Gastroesophageal sphincter (tissue), 4 donors: Measurements from ENCODE around the gene FUT3. TPM values are rescaled to one million over a fixed set of nuclear protein-coding genes. Genes with fewer than 3 reads are reported as not detected.

ENCODE experiments used
- ATAC-seq: fragments of 150-250 bp; one replicate; pipeline ENCODE4 v1.9.1; 2016; ENCODE audit warnings: mild to moderate bottlenecking, moderate library complexity
- H3K27ac ChIP-seq, 4 donors: fragments of 200-600 bp; sonication (generic) in 3 of 4; 1 replicate in 3 of 4; 2 replicates in 1 of 4; pipeline ENCODE4 v1.5.1; 2016 to 2019
- H3K27me3 ChIP-seq: fragments of 200-600 bp; sonication (generic); one replicate; pipeline ENCODE4 v1.5.1; 2019
- H3K36me3 ChIP-seq, 2 donors: fragments of 200-600 bp; sonication (generic); one replicate each; pipeline ENCODE4 v1.5.1; 2019; ENCODE audit warnings: control low read depth in 1 of 2
- H3K4me1 ChIP-seq, 3 donors: fragments of 200-600 bp; sonication (generic); 1 replicate in 2 of 3; 2 replicates in 1 of 3; pipeline ENCODE4 v1.5.1; 2016 to 2019; ENCODE audit warnings: control low read depth in 2 of 3
- H3K4me3 ChIP-seq, 2 donors: fragments of 200-600 bp; sonication (generic); one replicate each; pipeline ENCODE4 v1.5.1; 2019; ENCODE audit warnings: mild to moderate bottlenecking in 1 of 2, moderate library complexity in 1 of 2
- H3K9me3 ChIP-seq, 3 donors: fragments of 200-600 bp; sonication (generic); one replicate each; pipeline ENCODE4 v1.5.1; 2017 to 2019; ENCODE audit warnings: control low read depth in 2 of 3
- EP300 ChIP-seq: sonication (generic); formaldehyde crosslinking; IDR thresholded peaks from one replicate; pipeline ENCODE4 v1.6.1; 2017; ENCODE audit warnings: antibody characterized with exemption, mild to moderate bottlenecking
- POLR2A ChIP-seq, 2 donors: fragments of 450-650 bp; IDR thresholded peaks; one replicate each; pipeline ENCODE4 v1.6.1; 2017; ENCODE audit warnings: antibody characterized with exemption in 2 of 2, mild to moderate bottlenecking in 2 of 2, moderate library complexity in 1 of 2
- POLR2AphosphoS5 ChIP-seq: sonication (generic); formaldehyde crosslinking; IDR thresholded peaks from one replicate; pipeline ENCODE4 v1.6.1; 2017; ENCODE audit warnings: antibody characterized with exemption
- WGBS, 2 donors: methylation state at CpG; one replicate each; pipeline ENCODE4 v1.1.5; 2018; ENCODE audit warnings: low coverage in 1 of 2; 5-methylcytosine and 5-hydroxymethylcytosine counted together
- total RNA-seq, 4 donors: library from RNA; depleted of rRNA; stranded (reverse); fragments of >200 nt; gene quantifications; one replicate each; pipeline ENCODE4 v1.1.0, GENCODE V29; 2016
- TF ChIP-seq, protein P1 (sequence below), 4 experiments: fragments of 200-600 bp in 2 of 4; fragments of 450-650 bp in 2 of 4; sonication (generic) in 1 of 4; IDR thresholded peaks; one replicate each; pipeline ENCODE4 v1.5.1; 2017 to 2019; ENCODE audit warnings: antibody characterized with exemption in 4 of 4, mild to moderate bottlenecking in 2 of 4, moderate library complexity in 2 of 4

The FUT3 gene
- total RNA-seq, 4 donors from 2014 or later: 0.12 to 4.8 (median 4.5) TPM; not detected in 1

- peaks cover 23% of the 10 kb centered on the region for H3K27me3 ChIP-seq
- TF ChIP-seq POLR2A (IDR thresholded peaks at IDR 0.05) (no peak), EP300 (no peak), POLR2AphosphoS5 (no peak)
- TF ChIP-seq, protein P1, sequence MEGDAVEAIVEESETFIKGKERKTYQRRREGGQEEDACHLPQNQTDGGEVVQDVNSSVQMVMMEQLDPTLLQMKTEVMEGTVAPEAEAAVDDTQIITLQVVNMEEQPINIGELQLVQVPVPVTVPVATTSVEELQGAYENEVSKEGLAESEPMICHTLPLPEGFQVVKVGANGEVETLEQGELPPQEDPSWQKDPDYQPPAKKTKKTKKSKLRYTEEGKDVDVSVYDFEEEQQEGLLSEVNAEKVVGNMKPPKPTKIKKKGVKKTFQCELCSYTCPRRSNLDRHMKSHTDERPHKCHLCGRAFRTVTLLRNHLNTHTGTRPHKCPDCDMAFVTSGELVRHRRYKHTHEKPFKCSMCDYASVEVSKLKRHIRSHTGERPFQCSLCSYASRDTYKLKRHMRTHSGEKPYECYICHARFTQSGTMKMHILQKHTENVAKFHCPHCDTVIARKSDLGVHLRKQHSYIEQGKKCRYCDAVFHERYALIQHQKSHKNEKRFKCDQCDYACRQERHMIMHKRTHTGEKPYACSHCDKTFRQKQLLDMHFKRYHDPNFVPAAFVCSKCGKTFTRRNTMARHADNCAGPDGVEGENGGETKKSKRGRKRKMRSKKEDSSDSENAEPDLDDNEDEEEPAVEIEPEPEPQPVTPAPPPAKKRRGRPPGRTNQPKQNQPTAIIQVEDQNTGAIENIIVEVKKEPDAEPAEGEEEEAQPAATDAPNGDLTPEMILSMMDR (IDR thresholded peaks at IDR 0.05): no peak
- no peaks in the 10 kb centered on the region for H3K9me3 ChIP-seq
- WGBS, 2 donors: 0 to 47% methylated on average over 1 to 5 of the region's 37 CpGs
- peaks cover 0 to 48% (median 16%) of the 10 kb centered on the region in 3 donors for H3K4me1 ChIP-seq
- ATAC-seq: no peak
- H3K4me3 ChIP-seq: peak overlapping the region in 1 of 2 donors; percentile 56
- no peaks in the 10 kb centered on the region for H3K36me3 ChIP-seq
- H3K27ac ChIP-seq: peak overlapping the region in 3 of 4 donors; percentile 94 to 98 (median 96)
These were observed 23.8 kb downstream of the FUT3 start for GRCh38 chr19:5827342-5827890.

GRCh38 chr19:5826531-5827341, 24.5 kb downstream of the FUT3 start:
- WGBS, 2 donors: 17 to 40% methylated on average over 1 to 12 of the region's 24 CpGs

DNA sequence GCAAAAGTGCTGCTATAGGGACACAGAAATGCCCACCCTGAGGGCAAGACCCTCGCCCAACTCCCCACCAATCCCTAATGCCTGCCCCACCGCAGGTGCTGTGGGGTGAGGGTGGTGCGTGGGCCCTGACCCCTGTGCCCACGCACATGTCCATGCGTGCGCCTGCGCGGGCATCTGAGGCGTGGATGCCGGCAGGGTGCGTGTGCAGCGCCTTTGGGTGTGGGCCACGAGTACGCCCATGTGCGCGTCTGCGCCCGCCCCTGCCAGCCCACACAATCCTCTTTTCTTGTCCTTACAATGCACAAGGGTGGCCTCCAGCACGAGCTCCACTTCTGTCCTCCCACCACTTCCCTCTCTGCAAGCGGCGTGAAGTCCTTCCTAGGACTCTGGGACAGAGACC, 26.1 kb downstream of the FUT3 start:
- H3K9me3 ChIP-seq: no peaks in the 10 kb centered on the region
- H3K4me3 ChIP-seq: no peak overlapping the region
- WGBS, 2 donors: 100% methylated on average over 7 of the region's 21 CpGs; no CpG with 5 or more reads in 1 of the 2 donors
- ATAC-seq: no peak
- TF ChIP-seq POLR2AphosphoS5: no peak
- no peaks in the 10 kb centered on the region for H3K36me3 ChIP-seq
- H3K4me1 ChIP-seq: peaks cover 0 to 59% (median 22%) of the 10 kb centered on the region in 3 donors
- no peak overlapping the region for H3K27ac ChIP-seq
- H3K27me3 ChIP-seq: peaks cover 23% of the 10 kb centered on the region

More at GRCh38 chr19:5826531-5827341, 24.5 kb downstream of the FUT3 start:
- no peak for TF ChIP-seq POLR2A (IDR thresholded peaks at IDR 0.05)
- TF ChIP-seq, protein P1 (IDR thresholded peaks at IDR 0.05): peak in 3 of 4 experiments; percentile 37 to 52 (median 43)
- TF ChIP-seq EP300: no peak
- peak; percentile 26 for TF ChIP-seq POLR2AphosphoS5
- peak overlapping the region in 3 of 4 donors; percentile 94 to 98 (median 96) for H3K27ac ChIP-seq
- H3K4me1 ChIP-seq: peaks cover 0 to 55% (median 21%) of the 10 kb centered on the region in 3 donors
- H3K4me3 ChIP-seq: no peak overlapping the region
- ATAC-seq: no peak
- H3K27me3 ChIP-seq: peaks cover 23% of the 10 kb centered on the region
- no peaks in the 10 kb centered on the region for H3K9me3 ChIP-seq
- no peaks in the 10 kb centered on the region for H3K36me3 ChIP-seq

- no peak overlapping the region for H3K27ac ChIP-seq
- H3K36me3 ChIP-seq: no peaks in the 10 kb centered on the region
- no peak overlapping the region for H3K4me3 ChIP-seq
- peaks cover 20% of the 10 kb centered on the region for H3K27me3 ChIP-seq
- H3K4me1 ChIP-seq: peaks cover 0 to 56% (median 21%) of the 10 kb centered on the region in 3 donors
- WGBS, 2 donors: 84 to 98% methylated on average over 7 to 10 of the region's 10 CpGs
- H3K9me3 ChIP-seq: no peaks in the 10 kb centered on the region
- TF ChIP-seq, protein P1 (IDR thresholded peaks at IDR 0.05): no peak
- no peak for ATAC-seq
These were observed 26.5 kb downstream of the FUT3 start for GRCh38 chr19:5824751-5825150.

- TF ChIP-seq, protein P1 (IDR thresholded peaks at IDR 0.05): no peak
- TF ChIP-seq POLR2AphosphoS5: no peak
- no peak for TF ChIP-seq EP300
- no peak for TF ChIP-seq POLR2A (IDR thresholded peaks at IDR 0.05)
- Histone ChIP-seq H3K36me3 (no peaks in the 10 kb centered on the region), H3K27me3 (peaks cover 10% of the 10 kb centered on the region), H3K4me3 (no peak overlapping the region), H3K27ac (no peak overlapping the region), H3K4me1 (peaks cover 0 to 46% (median 11%) of the 10 kb centered on the region in 3 donors), H3K9me3 (no peaks in the 10 kb centered on the region)
- no peak for ATAC-seq
- WGBS, 2 donors: 70% methylated on average over 11 of the region's 30 CpGs; no CpG with 5 or more reads in 1 of the 2 donors
These were observed 27.5 kb downstream of the FUT3 start for GRCh38 chr19:5823579-5824281.
